H1 (cell line): ENCODE data around the gene NUCB1. TPM values are rescaled to one million over a fixed set of nuclear protein-coding genes. Genes with fewer than 3 reads are reported as not detected.

Experiments
- ATF3 ChIP-seq: IDR thresholded peaks from 2 replicates; pipeline ENCODE4 v1.6.1; 2011; ENCODE audit warnings: low read depth, mild to moderate bottlenecking, low read length; ENCODE audit not compliant: insufficient read depth
- BACH1 ChIP-seq: IDR thresholded peaks from 2 replicates; pipeline ENCODE4 v1.6.1; 2012; ENCODE audit warnings: low read length, improper control_type of control experiment
- CHD2 ChIP-seq: IDR thresholded peaks from 2 replicates; pipeline ENCODE4 v1.6.1; 2012; ENCODE audit warnings: low read length, improper control_type of control experiment
- GABPA ChIP-seq: IDR thresholded peaks from 2 replicates; pipeline ENCODE4 v1.6.1; 2011; ENCODE audit warnings: mild to moderate bottlenecking, low read length, moderate library complexity, borderline replicate concordance; ENCODE audit not compliant: insufficient read depth
- HDAC2 ChIP-seq, 2 experiments: fragments of 300-600 bp in 1 of 2; sonication (generic) in 1 of 2; IDR thresholded peaks; 2 replicates each; pipeline ENCODE4 v1.6.1; 2011 to 2012; ENCODE audit warnings: low read depth in 2 of 2, low read length in 2 of 2, mild to moderate bottlenecking in 2 of 2, moderate library complexity in 2 of 2, borderline replicate concordance in 1 of 2, inconsistent platforms in 1 of 2
- KDM4A ChIP-seq: IDR thresholded peaks from one replicate; pipeline ENCODE4 v1.7.1; 2012; ENCODE audit warnings: low read depth, mild to moderate bottlenecking, moderate library complexity, low read length, inconsistent platforms; ENCODE audit not compliant: severe bottlenecking
- KDM5A ChIP-seq: fragments of 200-600 bp; IDR thresholded peaks from 2 replicates; pipeline ENCODE4 v1.7.1; 2012; ENCODE audit warnings: mild to moderate bottlenecking, low read length, inconsistent platforms, mixed read lengths
- NRF1 ChIP-seq: IDR thresholded peaks from 2 replicates; pipeline ENCODE4 v1.6.1; 2011; ENCODE audit warnings: mild to moderate bottlenecking, low read depth, low read length, improper control_type of control experiment
- POLR2A ChIP-seq, 2 experiments: IDR thresholded peaks; 1 replicate in 1 of 2; 2 replicates in 1 of 2; pipeline ENCODE4 v1.6.1; 2011; ENCODE audit warnings: low read depth in 2 of 2, low read length in 2 of 2, mild to moderate bottlenecking in 2 of 2; ENCODE audit errors: control extremely low read depth in 1 of 2
- POLR2AphosphoS5 ChIP-seq: IDR thresholded peaks from 2 replicates; pipeline ENCODE4 v1.6.1; 2011; ENCODE audit warnings: low read depth, low read length
- POU5F1 ChIP-seq: IDR thresholded peaks from 2 replicates; pipeline ENCODE4 v1.6.1; 2011; ENCODE audit warnings: low read depth, mild to moderate bottlenecking, low read length, moderate library complexity
- SIRT6 ChIP-seq: IDR thresholded peaks from one replicate; pipeline ENCODE4 v1.7.1; 2012; ENCODE audit warnings: low read length, inconsistent platforms
- SUZ12 ChIP-seq: fragments of 200-600 bp; sonication (generic); IDR thresholded peaks from 2 replicates; pipeline ENCODE4 v1.6.1; 2012; ENCODE audit warnings: mild to moderate bottlenecking, inconsistent platforms, low read length, moderate library complexity, mixed read lengths
- TCF12 ChIP-seq: IDR thresholded peaks from 2 replicates; pipeline ENCODE4 v1.6.1; 2011; ENCODE audit warnings: low read depth, mild to moderate bottlenecking, low read length
- USF2 ChIP-seq: IDR thresholded peaks from 2 replicates; pipeline ENCODE4 v1.6.1; 2011; ENCODE audit warnings: low read length, improper control_type of control experiment
- polyA plus RNA-seq, 7 experiments: library from polyadenylated mRNA; depleted of rRNA in 3 of 7; stranded (reverse) in 5 of 7; unstranded in 2 of 7; fragments of >200 nt in 5 of 7; fragments of 200-250 nt in 2 of 7; gene quantifications; 1 replicate in 5 of 7; 2 replicates in 1 of 7; 4 replicates in 1 of 7; pipeline versions ENCODE4 v1.2.1 to v1.2.3, GENCODE V29; 2011 to 2013; ENCODE audit warnings: missing spikeins in 2 of 7, mixed read lengths in 2 of 7
- total RNA-seq: library from RNA; stranded (reverse); fragmentation: NEBNext Ultra II Directional; extraction: Animal tissue kit (Norgen Biotek cat#: 25700); gene quantifications from 2 replicates; pipeline ENCODE4 v1.2.1, GENCODE V29; 2021

The NUCB1 gene
- total and polyA plus RNA-seq, 2 of the 8 experiments (the other 6 are each of a cell fraction or from before 2014, with no cell fraction given): 111 to 121 TPM

- TF ChIP-seq BACH1: 0 out of 2 replicates have a peak, but pooled peaks have one; percentile 27
- peak; percentile 90 for TF ChIP-seq CHD2
- TF ChIP-seq GABPA: no peak
- TF ChIP-seq KDM5A: no peak
- TF ChIP-seq USF2: no peak
- peak; percentile 99 for TF ChIP-seq POLR2A (IDR thresholded peaks at IDR 0.05; ENCODE audit: control extremely low read depth in 1 of 2, low read depth in 2 of 2, low read length in 2 of 2)
- TF ChIP-seq NRF1: no peak
- TF ChIP-seq KDM4A: peak; percentile 40
- no peak for TF ChIP-seq SUZ12
- TF ChIP-seq TCF12: 0 out of 2 replicates have a peak, but pooled peaks have one; percentile 39
- TF ChIP-seq ATF3: no peak
- TF ChIP-seq HDAC2 (IDR thresholded peaks at IDR 0.05; ENCODE audit: borderline replicate concordance in 1 of 2, low read depth in 2 of 2, low read length in 2 of 2): no peak
- no peak for TF ChIP-seq POU5F1
- peak; percentile 99 for TF ChIP-seq POLR2AphosphoS5
- no peak for TF ChIP-seq SIRT6
Measured at GRCh38 chr19:48872182-48872883, 27.8 kb upstream of the NUCB1 start, which contains the start of gene PPP1R15A (continued).
